LNCaP clone FGC (cell line): ENCODE measurements around the gene PRICKLE1.

Experiments
- DNase-seq: peaks from one replicate; pipeline ENCODE4 v3.0.0-alpha.2; 2011; ENCODE audit warnings: low read depth
- H3K4me3 ChIP-seq: 2 replicates; pipeline ENCODE4 v1.5.1; 2011; ENCODE audit warnings: mild to moderate bottlenecking, low read depth, low read length, control low read depth
- CTCF ChIP-seq: IDR thresholded peaks from 2 replicates; pipeline ENCODE4 v1.5.1; 2012; ENCODE audit warnings: mild to moderate bottlenecking; ENCODE audit not compliant: control insufficient read depth, insufficient read depth; ENCODE audit errors: extremely low read depth

Gene PRICKLE1

GRCh38 chr12:42564556-42564955 is 25.0 kb downstream of the PRICKLE1 start:
- H3K4me3 ChIP-seq, result no peak overlapping the region
- no peak for TF ChIP-seq CTCF
- no peak for DNase-seq

GRCh38 chr12:42560977-42561376 is 28.6 kb downstream of the PRICKLE1 start:
- H3K4me3 ChIP-seq, result no peak overlapping the region
- no peak for DNase-seq
- TF ChIP-seq CTCF, result no peak

- H3K4me3 ChIP-seq, result no peak overlapping the region
- no peak for TF ChIP-seq CTCF
- no peak for DNase-seq
Measured at GRCh38 chr12:42557586-42558172, 31.9 kb downstream of the PRICKLE1 start.

- TF ChIP-seq CTCF, result no peak
- DNase-seq, result no peak
- no peak overlapping the region for H3K4me3 ChIP-seq
Measured at GRCh38 chr12:42556917-42557316, 32.6 kb downstream of the PRICKLE1 start.

- DNase-seq, result no peak
- no peak for TF ChIP-seq CTCF
- H3K4me3 ChIP-seq, result no peak overlapping the region
Measured at GRCh38 chr12:42552822-42553221, 36.7 kb downstream of the PRICKLE1 start.

- H3K4me3 ChIP-seq, result no peak overlapping the region
- TF ChIP-seq CTCF, result no peak
- no peak for DNase-seq
Measured at GRCh38 chr12:42550800-42551199, 38.7 kb downstream of the PRICKLE1 start.

GRCh38 chr12:42546709-42547108 is 42.8 kb downstream of the PRICKLE1 start:
- TF ChIP-seq CTCF, result no peak
- no peak for DNase-seq

More at GRCh38 chr12:42546709-42547108, 42.8 kb downstream of the PRICKLE1 start:
- no peak overlapping the region for H3K4me3 ChIP-seq
